Muscle layer of duodenum (tissue), 2 donors: ENCODE measurements around the gene SLC39A11.
A peak's percentile ranks its signal among the peaks of the same experiment; 100 is the strongest.

ENCODE experiments used
- H3K27ac ChIP-seq: one replicate; pipeline ENCODE4 v1.7.0; 2013; ENCODE audit warnings: mild to moderate bottlenecking, low read length
- H3K27me3 ChIP-seq: one replicate; pipeline ENCODE4 v1.7.0; 2013; ENCODE audit warnings: low read depth, mild to moderate bottlenecking, control low read depth, low read length
- H3K36me3 ChIP-seq, 2 donors: one replicate each; pipeline ENCODE4 v1.7.0; 2013; ENCODE audit warnings: low read length in 2 of 2, control low read depth in 1 of 2, mild to moderate bottlenecking in 1 of 2; ENCODE audit not compliant: insufficient read depth in 2 of 2, control insufficient read depth in 1 of 2
- H3K4me1 ChIP-seq, 2 donors: one replicate each; pipeline ENCODE4 v1.7.0; 2013; ENCODE audit warnings: low read length in 2 of 2, mild to moderate bottlenecking in 2 of 2, control low read depth in 1 of 2, moderate library complexity in 1 of 2; ENCODE audit not compliant: insufficient read depth in 2 of 2, control insufficient read depth in 1 of 2
- H3K4me3 ChIP-seq, 2 donors: one replicate each; pipeline ENCODE4 v1.7.0; 2013; ENCODE audit warnings: low read length in 2 of 2, low read depth in 1 of 2, mild to moderate bottlenecking in 1 of 2
- H3K9me3 ChIP-seq, 2 donors: one replicate each; pipeline ENCODE4 v1.7.0; 2013; ENCODE audit warnings: low read length in 2 of 2, control low read depth in 1 of 2, mild to moderate bottlenecking in 1 of 2; ENCODE audit not compliant: control insufficient read depth in 1 of 2
- donor health status: healthy.

SLC39A11 gene

GRCh38 chr17:72631568-72631948 is 460.9 kb downstream of the SLC39A11 start:
- Histone ChIP-seq H3K4me1 (no peaks in the 10 kb centered on the region), H3K27me3 (no peaks in the 10 kb centered on the region), H3K27ac (no peak overlapping the region), H3K36me3 (no peaks in the 10 kb centered on the region), H3K9me3 (peaks cover 0 to 8% of the 10 kb centered on the region in 2 donors), H3K4me3 (no peak overlapping the region)

- peaks cover 0 to 8% of the 10 kb centered on the region in 2 donors for H3K9me3 ChIP-seq
- no peaks in the 10 kb centered on the region for H3K27me3 ChIP-seq
- H3K27ac ChIP-seq = no peak overlapping the region
- no peak overlapping the region for H3K4me3 ChIP-seq
- H3K36me3 ChIP-seq = no peaks in the 10 kb centered on the region
- H3K4me1 ChIP-seq = no peaks in the 10 kb centered on the region
These were observed 467.8 kb downstream of the SLC39A11 start for GRCh38 chr17:72624652-72625051.

GRCh38 chr17:72624226-72624625 is 468.3 kb downstream of the SLC39A11 start:
- Histone ChIP-seq H3K27ac (no peak overlapping the region), H3K9me3 (peaks cover 0 to 5% of the 10 kb centered on the region in 2 donors), H3K27me3 (no peaks in the 10 kb centered on the region), H3K4me3 (no peak overlapping the region), H3K36me3 (no peaks in the 10 kb centered on the region), H3K4me1 (no peaks in the 10 kb centered on the region)

- Histone ChIP-seq H3K27ac (no peak overlapping the region), H3K9me3 (no peaks in the 10 kb centered on the region), H3K4me1 (no peaks in the 10 kb centered on the region), H3K27me3 (no peaks in the 10 kb centered on the region), H3K4me3 (no peak overlapping the region), H3K36me3 (no peaks in the 10 kb centered on the region)
These were observed 469.6 kb downstream of the SLC39A11 start for GRCh38 chr17:72622661-72623433.

- Histone ChIP-seq H3K9me3 (no peaks in the 10 kb centered on the region), H3K36me3 (no peaks in the 10 kb centered on the region), H3K27me3 (peaks cover 7% of the 10 kb centered on the region), H3K4me1 (no peaks in the 10 kb centered on the region), H3K27ac (no peak overlapping the region), H3K4me3 (no peak overlapping the region)
These were observed 472.4 kb downstream of the SLC39A11 start for GRCh38 chr17:72619976-72620650.

GRCh38 chr17:72618001-72618509 is 474.4 kb downstream of the SLC39A11 start:
- H3K4me3 ChIP-seq = peak overlapping the region in 1 of 2 donors; percentile 5
- no peaks in the 10 kb centered on the region for H3K9me3 ChIP-seq
- H3K36me3 ChIP-seq = no peaks in the 10 kb centered on the region
- H3K27me3 ChIP-seq = peaks cover 7% of the 10 kb centered on the region
- no peaks in the 10 kb centered on the region for H3K4me1 ChIP-seq
- H3K27ac ChIP-seq = peak overlapping the region; percentile 64

GRCh38 chr17:72617557-72617956 is 474.9 kb downstream of the SLC39A11 start:
- H3K4me3 ChIP-seq = no peak overlapping the region
- peaks cover 7% of the 10 kb centered on the region for H3K27me3 ChIP-seq
- H3K36me3 ChIP-seq = no peaks in the 10 kb centered on the region
- H3K4me1 ChIP-seq = no peaks in the 10 kb centered on the region
- peak overlapping the region; percentile 64 for H3K27ac ChIP-seq
- no peaks in the 10 kb centered on the region for H3K9me3 ChIP-seq

GRCh38 chr17:72616447-72616846 is 476.0 kb downstream of the SLC39A11 start:
- H3K4me1 ChIP-seq = no peaks in the 10 kb centered on the region
- H3K36me3 ChIP-seq = no peaks in the 10 kb centered on the region
- H3K9me3 ChIP-seq = no peaks in the 10 kb centered on the region
- H3K4me3 ChIP-seq = no peak overlapping the region
- H3K27me3 ChIP-seq = peaks cover 7% of the 10 kb centered on the region
- no peak overlapping the region for H3K27ac ChIP-seq

- peaks cover 7% of the 10 kb centered on the region for H3K27me3 ChIP-seq
- H3K36me3 ChIP-seq = no peaks in the 10 kb centered on the region
- no peaks in the 10 kb centered on the region for H3K9me3 ChIP-seq
- H3K4me3 ChIP-seq = no peak overlapping the region
- H3K4me1 ChIP-seq = no peaks in the 10 kb centered on the region
- H3K27ac ChIP-seq = peak overlapping the region; percentile 47
These were observed 476.9 kb downstream of the SLC39A11 start for GRCh38 chr17:72615627-72615991.

- Histone ChIP-seq H3K4me3 (no peak overlapping the region), H3K9me3 (no peaks in the 10 kb centered on the region), H3K27ac (peak overlapping the region; percentile 76), H3K27me3 (peaks cover 7% of the 10 kb centered on the region), H3K36me3 (no peaks in the 10 kb centered on the region), H3K4me1 (no peaks in the 10 kb centered on the region)
These were observed 477.4 kb downstream of the SLC39A11 start for GRCh38 chr17:72614871-72615626.

GRCh38 chr17:72614476-72614870 is 478.0 kb downstream of the SLC39A11 start:
- Histone ChIP-seq H3K4me1 (no peaks in the 10 kb centered on the region), H3K27me3 (peaks cover 7% of the 10 kb centered on the region), H3K9me3 (no peaks in the 10 kb centered on the region), H3K4me3 (no peak overlapping the region), H3K36me3 (no peaks in the 10 kb centered on the region), H3K27ac (peak overlapping the region; percentile 76)
